ENCODE results near the gene PDE3B.
"Not testable (repeated sequence)": the region's sequence is repeated elsewhere in the genome, so short reads cannot be mapped to it uniquely, and the experiment has no call there.

PDE3B gene

DNA sequence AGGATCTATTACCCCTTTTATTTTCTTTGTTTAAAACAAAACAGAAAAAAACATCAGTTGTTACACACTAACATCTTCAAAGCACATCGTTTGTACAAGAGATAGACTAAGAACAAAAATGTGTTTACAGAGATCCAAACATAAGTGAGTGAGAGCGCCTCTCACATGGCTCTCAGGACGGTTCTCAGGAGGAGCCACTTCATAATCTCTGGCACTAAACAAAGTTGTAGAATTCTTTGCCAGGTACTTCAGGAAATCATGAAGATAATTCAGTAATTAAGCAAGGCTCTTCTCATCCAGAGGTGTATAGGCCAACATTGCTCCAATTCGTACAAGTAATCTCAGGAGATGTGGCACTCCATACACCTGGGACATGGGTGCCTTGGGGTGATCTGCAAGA lies 29.8 kb downstream of the PDE3B start:
- no peak overlapping the region for H3K9ac ChIP-seq (ENCODE audit: low read depth in 1 of 2, low read length in 2 of 2)
- H3K27me3 ChIP-seq (ENCODE audit: control insufficient read depth in 1 of 2, insufficient read depth in 2 of 2, low read length in 2 of 2) = no peaks in the 10 kb centered on the region
- H3K27ac ChIP-seq (ENCODE audit: low read depth, low read length) = no peak overlapping the region
- H3K4me1 ChIP-seq (ENCODE audit: control insufficient read depth in 1 of 2, insufficient read depth in 2 of 2, low read length in 2 of 2) = no peaks in the 10 kb centered on the region
- no peaks in the 10 kb centered on the region for H3K9me3 ChIP-seq (ENCODE audit: control insufficient read depth in 1 of 2, low read length in 2 of 2)
- no peaks in the 10 kb centered on the region for H3K36me3 ChIP-seq (ENCODE audit: control insufficient read depth in 1 of 2, insufficient read depth in 2 of 2, low read length in 2 of 2)
- H3K4me3 ChIP-seq (ENCODE audit: low read depth in 1 of 2, low read length in 2 of 2) = no peak overlapping the region

DNA sequence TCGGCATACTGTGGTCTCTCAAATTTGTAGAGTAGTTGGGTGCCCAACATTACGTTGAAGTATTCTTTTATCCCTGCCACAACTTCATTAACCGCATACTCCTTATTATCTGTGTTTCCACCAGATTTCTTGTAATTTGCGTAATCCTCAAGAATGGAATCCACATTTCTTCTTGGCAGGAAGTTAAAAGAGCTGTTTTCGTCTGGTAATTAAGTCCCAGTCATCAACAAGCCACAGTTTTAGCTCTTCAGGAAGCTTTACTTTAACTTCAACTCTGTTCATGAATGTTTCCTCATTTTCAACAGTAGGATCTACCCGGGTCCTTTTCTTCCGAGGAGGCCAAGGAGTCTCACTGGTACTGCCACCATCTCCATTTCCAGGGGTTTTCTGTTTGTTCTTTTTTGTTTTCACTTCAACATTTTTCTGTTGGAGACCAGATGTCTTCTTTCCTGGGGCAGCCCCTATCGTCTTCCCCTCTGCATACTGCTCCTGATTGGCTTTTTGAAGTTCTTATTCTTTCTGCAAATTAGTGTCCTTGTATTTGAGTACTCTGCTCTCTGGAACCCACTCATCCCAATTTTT lies 30.3 kb downstream of the PDE3B start:
- Histone ChIP-seq H3K9ac (ENCODE audit: low read depth in 1 of 2, low read length in 2 of 2) (no peak overlapping the region), H3K27ac (ENCODE audit: low read depth, low read length) (no peak overlapping the region), H3K9me3 (ENCODE audit: control insufficient read depth in 1 of 2, low read length in 2 of 2) (no peaks in the 10 kb centered on the region), H3K4me1 (ENCODE audit: control insufficient read depth in 1 of 2, insufficient read depth in 2 of 2, low read length in 2 of 2) (no peaks in the 10 kb centered on the region), H3K36me3 (ENCODE audit: control insufficient read depth in 1 of 2, insufficient read depth in 2 of 2, low read length in 2 of 2) (no peaks in the 10 kb centered on the region), H3K4me3 (ENCODE audit: low read depth in 1 of 2, low read length in 2 of 2) (no peak overlapping the region), H3K27me3 (ENCODE audit: control insufficient read depth in 1 of 2, insufficient read depth in 2 of 2, low read length in 2 of 2) (no peaks in the 10 kb centered on the region)

DNA sequence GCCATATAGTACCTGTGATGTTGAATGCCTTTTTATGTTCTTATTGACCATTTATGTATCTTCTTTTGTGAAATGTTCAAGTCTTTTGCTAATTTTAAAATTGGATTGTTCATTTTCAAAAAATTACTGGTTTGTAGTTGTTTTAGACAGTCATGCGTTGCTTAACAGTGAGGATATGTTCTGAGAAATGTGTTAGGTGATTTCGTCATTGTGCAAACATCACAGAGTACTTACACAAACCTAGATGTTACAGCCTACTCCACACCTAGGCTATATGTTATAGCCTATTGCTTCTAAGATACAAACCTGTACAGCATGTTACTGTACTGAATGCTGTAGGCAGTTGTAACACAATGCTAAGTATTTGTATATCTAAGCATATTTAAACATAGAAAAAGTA lies 32.5 kb downstream of the PDE3B start:
- Histone ChIP-seq H3K4me1 (ENCODE audit: control insufficient read depth in 1 of 2, insufficient read depth in 2 of 2, low read length in 2 of 2) (no peaks in the 10 kb centered on the region), H3K27ac (ENCODE audit: low read depth, low read length) (no peak overlapping the region), H3K36me3 (ENCODE audit: control insufficient read depth in 1 of 2, insufficient read depth in 2 of 2, low read length in 2 of 2) (no peaks in the 10 kb centered on the region), H3K9ac (ENCODE audit: low read depth in 1 of 2, low read length in 2 of 2) (no peak overlapping the region), H3K9me3 (ENCODE audit: control insufficient read depth in 1 of 2, low read length in 2 of 2) (no peaks in the 10 kb centered on the region), H3K4me3 (ENCODE audit: low read depth in 1 of 2, low read length in 2 of 2) (no peak overlapping the region), H3K27me3 (ENCODE audit: control insufficient read depth in 1 of 2, insufficient read depth in 2 of 2, low read length in 2 of 2) (no peaks in the 10 kb centered on the region)

DNA sequence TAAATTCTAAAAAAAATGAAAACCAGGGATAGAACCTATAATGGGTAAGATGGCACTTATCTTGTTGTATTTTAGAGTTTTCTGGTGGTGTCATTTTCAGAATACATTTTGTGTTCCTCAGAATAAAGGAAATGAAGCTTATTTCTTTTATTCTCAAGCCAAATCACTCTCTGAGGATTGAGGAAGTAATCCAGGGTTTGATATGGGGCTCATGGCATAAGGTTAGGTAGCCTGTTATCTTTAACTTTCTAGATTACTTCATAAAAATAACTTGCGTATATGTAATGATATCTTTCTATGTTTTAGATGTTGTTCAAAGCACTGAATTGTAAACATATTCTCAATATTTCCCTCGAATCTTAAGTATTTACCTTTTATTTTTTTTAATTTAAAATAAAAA lies 33.5 kb downstream of the PDE3B start:
- Histone ChIP-seq H3K36me3 (ENCODE audit: control insufficient read depth in 1 of 2, insufficient read depth in 2 of 2, low read length in 2 of 2) (no peaks in the 10 kb centered on the region), H3K9ac (ENCODE audit: low read depth in 1 of 2, low read length in 2 of 2) (no peak overlapping the region), H3K27me3 (ENCODE audit: control insufficient read depth in 1 of 2, insufficient read depth in 2 of 2, low read length in 2 of 2) (no peaks in the 10 kb centered on the region), H3K9me3 (ENCODE audit: control insufficient read depth in 1 of 2, low read length in 2 of 2) (no peaks in the 10 kb centered on the region), H3K4me1 (ENCODE audit: control insufficient read depth in 1 of 2, insufficient read depth in 2 of 2, low read length in 2 of 2) (no peaks in the 10 kb centered on the region), H3K27ac (ENCODE audit: low read depth, low read length) (no peak overlapping the region), H3K4me3 (ENCODE audit: low read depth in 1 of 2, low read length in 2 of 2) (no peak overlapping the region)

DNA sequence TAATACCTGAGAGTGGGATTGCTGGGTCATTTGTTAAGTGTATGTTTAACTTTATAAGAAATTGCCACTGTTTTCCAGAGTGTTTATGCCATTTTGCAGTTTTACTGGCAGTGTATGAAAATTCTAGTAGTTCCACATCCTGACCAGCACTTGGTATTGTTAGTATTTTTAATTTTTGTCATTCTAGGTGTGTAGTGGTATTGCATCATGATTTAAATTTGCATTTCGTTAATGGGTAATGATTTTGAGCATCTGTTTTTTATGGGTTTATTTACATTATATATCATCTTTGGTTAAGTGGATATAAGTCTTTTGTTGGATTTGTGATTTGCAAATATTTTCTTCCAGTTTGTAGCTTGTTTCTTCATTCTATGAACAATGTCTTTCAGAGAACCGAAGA lies 34.7 kb downstream of the PDE3B start:
- Histone ChIP-seq H3K27me3 (ENCODE audit: control insufficient read depth in 1 of 2, insufficient read depth in 2 of 2, low read length in 2 of 2) (no peaks in the 10 kb centered on the region), H3K36me3 (ENCODE audit: control insufficient read depth in 1 of 2, insufficient read depth in 2 of 2, low read length in 2 of 2) (no peaks in the 10 kb centered on the region)

DNA sequence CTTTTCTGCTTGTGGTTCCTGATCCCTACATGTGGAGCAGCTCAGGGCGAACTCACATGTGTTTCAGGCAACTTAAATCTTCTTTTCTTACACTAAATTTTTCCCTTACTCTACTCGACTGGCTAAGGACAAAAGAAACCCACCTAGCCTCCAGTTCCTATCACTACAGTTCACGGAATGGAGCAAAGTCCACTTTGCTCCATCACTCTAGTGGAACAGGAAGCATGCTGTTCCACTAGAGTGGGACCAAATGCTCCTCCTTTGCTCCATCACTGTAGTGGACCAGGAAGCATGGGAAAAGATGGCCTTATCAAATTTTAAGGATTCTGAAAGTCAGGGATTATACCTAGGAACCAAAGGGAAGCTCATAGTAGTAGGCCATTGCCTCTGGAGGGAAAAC lies 36.1 kb downstream of the PDE3B start:
- Histone ChIP-seq H3K9ac (ENCODE audit: low read depth in 1 of 2, low read length in 2 of 2) (no peak overlapping the region), H3K36me3 (ENCODE audit: control insufficient read depth in 1 of 2, insufficient read depth in 2 of 2, low read length in 2 of 2) (no peaks in the 10 kb centered on the region), H3K9me3 (ENCODE audit: control insufficient read depth in 1 of 2, low read length in 2 of 2) (no peaks in the 10 kb centered on the region), H3K27me3 (ENCODE audit: control insufficient read depth in 1 of 2, insufficient read depth in 2 of 2, low read length in 2 of 2) (no peaks in the 10 kb centered on the region), H3K4me3 (ENCODE audit: low read depth in 1 of 2, low read length in 2 of 2) (no peak overlapping the region), H3K4me1 (ENCODE audit: control insufficient read depth in 1 of 2, insufficient read depth in 2 of 2, low read length in 2 of 2) (no peaks in the 10 kb centered on the region), H3K27ac (ENCODE audit: low read depth, low read length) (no peak overlapping the region)

More for the DNA sequence above, 34.7 kb downstream of the PDE3B start:
- H3K9ac ChIP-seq (ENCODE audit: low read depth in 1 of 2, low read length in 2 of 2) = no peak overlapping the region
- no peaks in the 10 kb centered on the region for H3K9me3 ChIP-seq (ENCODE audit: control insufficient read depth in 1 of 2, low read length in 2 of 2)
- H3K27ac ChIP-seq (ENCODE audit: low read depth, low read length) = no peak overlapping the region
- H3K4me1 ChIP-seq (ENCODE audit: control insufficient read depth in 1 of 2, insufficient read depth in 2 of 2, low read length in 2 of 2) = no peaks in the 10 kb centered on the region
- no peak overlapping the region for H3K4me3 ChIP-seq (ENCODE audit: low read depth in 1 of 2, low read length in 2 of 2)

DNA sequence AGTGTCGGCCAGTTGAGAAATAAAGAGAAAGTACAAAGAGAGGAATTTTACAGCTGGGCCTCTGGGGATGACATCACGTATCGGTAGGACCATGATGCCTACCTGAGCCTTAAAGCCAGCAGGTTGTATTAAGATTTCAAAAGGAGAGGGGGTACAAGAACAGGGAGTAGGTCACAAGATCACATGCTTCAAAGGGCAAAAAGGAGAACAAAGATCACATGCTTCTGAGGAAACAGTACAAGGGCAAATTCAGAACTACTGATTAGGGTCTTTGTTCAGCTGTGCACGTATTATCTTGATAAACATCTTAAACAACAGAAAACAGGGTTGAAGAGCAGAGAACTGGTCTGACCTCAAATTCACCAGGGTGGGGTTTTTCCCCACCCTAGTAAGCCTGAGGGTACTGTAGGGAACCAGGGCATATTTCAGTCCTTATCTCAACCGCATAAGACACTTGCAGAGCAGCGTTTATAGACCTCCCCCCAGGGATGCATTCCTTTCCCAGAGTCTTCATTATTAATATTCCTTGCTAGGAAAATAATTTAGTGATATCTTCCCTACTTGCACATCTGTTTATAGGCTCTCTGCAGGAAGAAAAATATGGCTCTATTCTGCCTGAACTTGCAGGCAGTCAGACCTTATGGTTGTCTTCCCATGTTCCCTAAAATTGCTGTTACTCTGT lies 40.8 kb downstream of the PDE3B start:
- H3K27me3 ChIP-seq (ENCODE audit: control insufficient read depth in 1 of 2, insufficient read depth in 2 of 2, low read length in 2 of 2) = not testable (repeated sequence)

DNA sequence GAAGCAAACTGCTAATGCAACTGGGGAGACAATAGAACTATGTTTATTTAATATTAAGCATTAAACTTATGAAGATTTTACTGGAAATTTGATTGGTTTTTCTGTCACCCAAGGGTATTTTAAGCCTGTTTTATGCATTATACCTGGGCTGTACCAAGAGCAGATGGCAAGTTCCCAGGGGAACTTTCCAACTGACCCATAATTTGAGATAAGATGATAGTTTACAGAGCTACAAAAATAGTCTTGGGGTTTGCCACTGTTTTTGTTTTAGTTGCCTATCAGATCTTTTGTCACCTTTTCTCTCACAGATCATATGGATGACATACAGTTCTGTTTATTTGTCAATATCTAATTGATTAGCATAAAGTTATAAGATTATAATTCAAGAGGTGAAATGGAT lies 43.9 kb downstream of the PDE3B start:
- Histone ChIP-seq H3K27me3 (ENCODE audit: control insufficient read depth in 1 of 2, insufficient read depth in 2 of 2, low read length in 2 of 2) (no peaks in the 10 kb centered on the region), H3K4me3 (ENCODE audit: low read depth in 1 of 2, low read length in 2 of 2) (no peak overlapping the region), H3K36me3 (ENCODE audit: control insufficient read depth in 1 of 2, insufficient read depth in 2 of 2, low read length in 2 of 2) (no peaks in the 10 kb centered on the region), H3K9me3 (ENCODE audit: control insufficient read depth in 1 of 2, low read length in 2 of 2) (no peaks in the 10 kb centered on the region), H3K27ac (ENCODE audit: low read depth, low read length) (no peak overlapping the region), H3K9ac (ENCODE audit: low read depth in 1 of 2, low read length in 2 of 2) (no peak overlapping the region), H3K4me1 (ENCODE audit: control insufficient read depth in 1 of 2, insufficient read depth in 2 of 2, low read length in 2 of 2) (no peaks in the 10 kb centered on the region)

More for the DNA sequence above, 40.8 kb downstream of the PDE3B start:
- not testable (repeated sequence) for H3K4me3 ChIP-seq (ENCODE audit: low read depth in 1 of 2, low read length in 2 of 2); H3K27ac ChIP-seq (ENCODE audit: low read depth, low read length); H3K36me3 ChIP-seq (ENCODE audit: control insufficient read depth in 1 of 2, insufficient read depth in 2 of 2, low read length in 2 of 2); H3K9me3 ChIP-seq (ENCODE audit: control insufficient read depth in 1 of 2, low read length in 2 of 2); H3K9ac ChIP-seq (ENCODE audit: low read depth in 1 of 2, low read length in 2 of 2); H3K4me1 ChIP-seq (ENCODE audit: control insufficient read depth in 1 of 2, insufficient read depth in 2 of 2, low read length in 2 of 2)

DNA sequence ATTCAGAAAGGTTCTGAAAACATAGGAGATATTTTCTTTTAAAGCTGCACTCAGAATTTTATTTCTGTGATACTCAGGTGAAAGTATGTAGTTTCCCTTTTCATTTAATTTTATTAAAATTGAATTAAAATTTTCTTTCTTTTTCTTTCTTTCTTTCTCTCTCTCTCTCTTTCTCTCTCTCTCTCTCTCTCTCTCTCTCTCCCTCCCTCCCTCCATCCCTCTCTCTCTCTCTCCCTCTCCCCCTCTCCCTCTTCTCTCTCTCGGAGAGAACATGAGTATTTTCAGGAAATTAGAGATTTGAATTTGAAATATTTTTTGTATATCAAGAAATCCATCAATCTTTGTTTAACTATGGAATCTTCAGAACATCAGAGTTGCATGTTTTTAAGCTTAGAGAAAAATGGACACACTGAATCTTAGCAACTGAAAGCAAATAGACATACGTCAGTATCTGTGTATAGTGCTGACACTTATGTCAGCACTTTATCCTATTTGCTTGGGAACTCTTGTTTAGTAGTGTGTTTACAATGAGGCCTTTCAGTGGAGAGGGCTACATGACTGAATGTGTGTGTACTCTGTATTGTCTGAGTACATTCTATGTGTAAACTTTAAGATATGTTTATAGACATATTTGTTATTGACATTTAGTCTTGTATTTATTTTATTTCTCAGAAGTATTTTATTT lies 44.5 kb downstream of the PDE3B start:
- H3K27me3 ChIP-seq (ENCODE audit: control insufficient read depth in 1 of 2, insufficient read depth in 2 of 2, low read length in 2 of 2) = no peaks in the 10 kb centered on the region
- H3K4me3 ChIP-seq (ENCODE audit: low read depth in 1 of 2, low read length in 2 of 2) = no peak overlapping the region

DNA sequence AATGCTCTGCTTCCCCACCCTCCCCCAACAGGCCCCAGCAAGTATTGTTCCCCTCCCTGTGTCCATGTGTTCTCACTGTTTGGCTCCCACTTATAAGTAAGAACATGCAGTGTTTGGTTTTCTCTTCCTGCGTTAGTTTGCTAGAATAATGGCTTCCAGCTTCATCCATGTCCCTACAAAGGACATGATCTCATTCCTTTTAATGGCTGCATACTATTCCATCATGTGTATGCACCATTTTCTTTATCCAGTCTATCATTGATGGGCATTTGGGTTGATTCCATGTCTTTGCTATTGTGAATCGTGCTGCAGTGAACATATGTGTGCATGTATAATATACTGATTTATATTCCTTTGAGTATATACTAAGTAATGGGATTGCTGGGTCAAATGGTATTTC lies 52.1 kb downstream of the PDE3B start:
- H3K27ac ChIP-seq (ENCODE audit: low read depth, low read length); H3K4me1 ChIP-seq (ENCODE audit: control insufficient read depth in 1 of 2, insufficient read depth in 2 of 2, low read length in 2 of 2); H3K36me3 ChIP-seq (ENCODE audit: control insufficient read depth in 1 of 2, insufficient read depth in 2 of 2, low read length in 2 of 2); H3K4me3 ChIP-seq (ENCODE audit: low read depth in 1 of 2, low read length in 2 of 2); H3K27me3 ChIP-seq (ENCODE audit: control insufficient read depth in 1 of 2, insufficient read depth in 2 of 2, low read length in 2 of 2); H3K9ac ChIP-seq (ENCODE audit: low read depth in 1 of 2, low read length in 2 of 2): not testable (repeated sequence)
- H3K9me3 ChIP-seq (ENCODE audit: control insufficient read depth in 1 of 2, low read length in 2 of 2) = peaks cover 9 to 11% of the 10 kb centered on the region in 2 donors

More for the DNA sequence above, 44.5 kb downstream of the PDE3B start:
- no peak overlapping the region for H3K9ac ChIP-seq (ENCODE audit: low read depth in 1 of 2, low read length in 2 of 2)
- H3K27ac ChIP-seq (ENCODE audit: low read depth, low read length) = no peak overlapping the region
- no peaks in the 10 kb centered on the region for H3K36me3 ChIP-seq (ENCODE audit: control insufficient read depth in 1 of 2, insufficient read depth in 2 of 2, low read length in 2 of 2)
- peaks cover under 1 to 1% of the 10 kb centered on the region in 2 donors for H3K9me3 ChIP-seq (ENCODE audit: control insufficient read depth in 1 of 2, low read length in 2 of 2)
- no peaks in the 10 kb centered on the region for H3K4me1 ChIP-seq (ENCODE audit: control insufficient read depth in 1 of 2, insufficient read depth in 2 of 2, low read length in 2 of 2)

Measured in duodenal mucosa (tissue), 2 donors.